Astrocyte (in vitro differentiated cells and primary cell): Measurements from ENCODE around the gene PRIMA1. TPM values are rescaled to one million over a fixed set of nuclear protein-coding genes. Genes with fewer than 3 reads are reported as not detected.

Experiments used
- DNase-seq: peaks from one replicate; pipeline ENCODE4 v3.0.0-alpha.2; 2010; ENCODE audit warnings: low read depth
- FAIRE-seq: peaks from 2 replicates; lab custom pipeline; 2011; peaks lifted over from hg19 to GRCh38; lab: Jason Lieb, UNC
- H2AFZ ChIP-seq: 2 replicates; pipeline ENCODE4 v1.6.0; 2012; ENCODE audit warnings: low read depth, low read length, inconsistent platforms
- H3K27ac ChIP-seq: 2 replicates; pipeline ENCODE4 v1.5.1; 2011; ENCODE audit warnings: low read depth, low read length, inconsistent platforms
- H3K27me3 ChIP-seq: 2 replicates; pipeline ENCODE4 v1.6.0; 2011; ENCODE audit warnings: low read length, inconsistent platforms; ENCODE audit not compliant: insufficient read depth
- H3K36me3 ChIP-seq: 2 replicates; pipeline ENCODE4 v1.5.1; 2011; ENCODE audit warnings: low read length, inconsistent platforms; ENCODE audit not compliant: insufficient read depth
- H3K4me1 ChIP-seq: 2 replicates; pipeline ENCODE4 v1.5.1; 2011; ENCODE audit warnings: low read length, inconsistent platforms; ENCODE audit not compliant: insufficient read depth
- H3K4me2 ChIP-seq: 2 replicates; pipeline ENCODE4 v1.6.0; 2012; ENCODE audit warnings: low read length, inconsistent platforms
- H3K4me3 ChIP-seq: 2 replicates; pipeline ENCODE4 v1.5.1; 2011; ENCODE audit warnings: low read depth, mild to moderate bottlenecking, low read length, inconsistent platforms; ENCODE audit not compliant: insufficient read depth
- H3K79me2 ChIP-seq: 2 replicates; pipeline ENCODE4 v1.6.0; 2012; ENCODE audit warnings: mild to moderate bottlenecking, low read length, inconsistent platforms; ENCODE audit not compliant: insufficient read depth
- H3K9ac ChIP-seq: 2 replicates; pipeline ENCODE4 v1.6.0; 2012; ENCODE audit warnings: mild to moderate bottlenecking, low read length, inconsistent platforms
- H3K9me3 ChIP-seq: 2 replicates; pipeline ENCODE4 v1.5.1; 2012; ENCODE audit warnings: low read depth, mild to moderate bottlenecking, low read length, inconsistent platforms; ENCODE audit not compliant: insufficient read depth
- H4K20me1 ChIP-seq: 2 replicates; pipeline ENCODE4 v1.6.0; 2012; ENCODE audit warnings: low read length, inconsistent platforms; ENCODE audit not compliant: insufficient read depth
- H3K27ac Mint-ChIP-seq: one replicate; pipeline ENCODE4 v1.8.0; 2021; ENCODE audit warnings: mild to moderate bottlenecking, mixed read lengths; ENCODE audit not compliant: unreplicated experiment
- H3K27me3 Mint-ChIP-seq: one replicate; pipeline ENCODE4 v1.8.0; 2021; ENCODE audit warnings: low read depth, mixed read lengths; ENCODE audit not compliant: unreplicated experiment
- H3K36me3 Mint-ChIP-seq: one replicate; pipeline ENCODE4 v1.8.0; 2021; ENCODE audit warnings: low read depth, mixed read lengths; ENCODE audit not compliant: unreplicated experiment
- H3K4me1 Mint-ChIP-seq: one replicate; pipeline ENCODE4 v1.8.0; 2021; ENCODE audit warnings: low read depth, mixed read lengths; ENCODE audit not compliant: unreplicated experiment
- H3K4me3 Mint-ChIP-seq: one replicate; pipeline ENCODE4 v1.8.0; 2021; ENCODE audit warnings: mild to moderate bottlenecking, moderate library complexity, mixed read lengths; ENCODE audit not compliant: unreplicated experiment
- H3K9me3 Mint-ChIP-seq: one replicate; pipeline ENCODE4 v1.8.0; 2021; ENCODE audit warnings: mild to moderate bottlenecking, mixed read lengths; ENCODE audit not compliant: unreplicated experiment
- EZH2 ChIP-seq: IDR thresholded peaks from 2 replicates; pipeline ENCODE4 v1.6.1; 2012; ENCODE audit warnings: mild to moderate bottlenecking, low read length, inconsistent platforms; ENCODE audit not compliant: insufficient read depth
- total RNA-seq: library from RNA; stranded (reverse); gene quantifications from 2 replicates; pipeline ENCODE4 v1.2.1, GENCODE V29; 2021
- TF ChIP-seq, protein P1 (sequence below): IDR thresholded peaks from 2 replicates; pipeline ENCODE4 v1.5.1; 2011; ENCODE audit warnings: low read depth, mild to moderate bottlenecking, inconsistent platforms, low read length, moderate library complexity; ENCODE audit not compliant: insufficient read depth

The PRIMA1 gene
- total RNA-seq, 1 donor from 2014 or later, result not detected

DNA sequence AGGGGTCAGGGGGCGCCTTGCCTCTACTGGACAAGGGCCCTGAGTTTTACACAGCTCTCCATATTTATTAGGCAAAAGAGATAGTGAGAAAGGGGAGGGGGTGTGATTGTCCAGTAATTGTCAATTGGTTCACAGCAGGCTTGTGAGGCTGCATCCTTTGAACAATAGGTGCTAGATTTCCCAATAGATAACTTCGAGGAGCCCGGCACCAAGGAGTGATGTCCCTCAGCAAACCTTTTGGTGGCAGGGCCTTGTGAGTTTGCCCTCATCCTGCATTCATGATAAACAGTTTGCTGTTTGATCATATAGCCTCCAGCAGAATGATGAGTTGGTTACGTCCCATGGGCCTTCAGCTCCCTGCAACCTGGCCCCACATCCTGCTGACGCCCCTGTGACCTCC is 2.7 kb upstream of the PRIMA1 start:
- FAIRE-seq, result no peak
- H3K9ac ChIP-seq, result no peak overlapping the region
- H3K27me3 Mint-ChIP-seq, result peaks cover 67% of the 10 kb centered on the region

DNA sequence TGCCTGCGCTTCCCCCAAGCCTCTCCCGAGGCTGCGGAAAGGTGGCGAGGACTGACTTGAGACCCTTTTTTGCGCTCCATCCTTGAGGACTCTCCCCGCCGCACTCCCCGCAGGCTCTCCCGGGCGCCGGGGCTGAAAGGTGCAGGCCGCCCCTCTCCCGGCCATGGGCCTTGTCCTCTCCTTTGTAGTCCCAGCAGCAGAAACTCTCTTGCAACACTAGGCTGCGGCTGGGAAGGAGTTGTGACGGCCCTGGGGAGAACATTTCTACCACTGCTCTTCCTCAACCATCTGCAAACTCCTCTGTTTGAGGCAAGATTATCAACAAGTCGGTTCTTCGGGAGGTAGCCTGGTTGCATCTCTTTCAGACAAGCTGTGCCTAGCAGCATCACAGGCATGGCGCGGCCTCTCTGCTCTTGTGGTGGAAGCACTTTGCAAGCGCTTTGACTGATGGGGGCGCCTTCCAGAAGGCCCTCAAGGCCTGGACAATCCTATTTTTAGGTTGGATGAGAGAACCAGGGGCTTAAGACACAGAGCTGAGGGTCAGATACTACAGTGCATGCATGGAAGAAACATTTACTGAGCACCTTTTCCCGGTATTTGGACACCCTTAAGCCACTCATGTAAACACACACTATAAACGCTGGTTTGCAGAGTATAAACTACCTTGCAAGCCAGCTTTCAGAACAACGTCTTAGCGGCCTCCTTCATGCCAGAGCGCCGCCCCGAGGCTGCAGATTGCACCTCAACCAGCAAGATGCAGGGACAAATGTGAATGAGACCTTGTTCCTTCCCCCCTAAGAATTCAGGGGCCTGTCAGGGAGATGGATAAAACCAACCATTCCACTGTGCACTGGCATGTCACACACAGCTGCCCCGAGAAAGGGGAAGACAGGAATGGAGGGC is 1.2 kb upstream of the PRIMA1 start:
- Mint-ChIP-seq H3K4me3 (peak overlapping the region; percentile 74), H3K27ac (no peak overlapping the region), H3K36me3 (no peaks in the 10 kb centered on the region), H3K9me3 (peaks cover 2% of the 10 kb centered on the region), H3K4me1 (peaks cover 5% of the 10 kb centered on the region), H3K27me3 (peaks cover 77% of the 10 kb centered on the region)
- no peaks in the 10 kb centered on the region for H4K20me1 ChIP-seq
- DNase-seq, result no peak
- no peak overlapping the region for H3K9ac ChIP-seq
- H3K27me3 ChIP-seq, result peaks cover 13% of the 10 kb centered on the region
- no peak overlapping the region for H3K27ac ChIP-seq
- no peaks in the 10 kb centered on the region for H3K36me3 ChIP-seq
- H3K4me3 ChIP-seq, result no peak overlapping the region
- no peak for FAIRE-seq
- H3K9me3 ChIP-seq, result no peaks in the 10 kb centered on the region
- no peaks in the 10 kb centered on the region for H3K79me2 ChIP-seq
- no peak overlapping the region for H2AFZ ChIP-seq
- no peaks in the 10 kb centered on the region for H3K4me1 ChIP-seq
- peak overlapping the region; percentile 46 for H3K4me2 ChIP-seq
- no peak for TF ChIP-seq EZH2
- TF ChIP-seq, protein P1, sequence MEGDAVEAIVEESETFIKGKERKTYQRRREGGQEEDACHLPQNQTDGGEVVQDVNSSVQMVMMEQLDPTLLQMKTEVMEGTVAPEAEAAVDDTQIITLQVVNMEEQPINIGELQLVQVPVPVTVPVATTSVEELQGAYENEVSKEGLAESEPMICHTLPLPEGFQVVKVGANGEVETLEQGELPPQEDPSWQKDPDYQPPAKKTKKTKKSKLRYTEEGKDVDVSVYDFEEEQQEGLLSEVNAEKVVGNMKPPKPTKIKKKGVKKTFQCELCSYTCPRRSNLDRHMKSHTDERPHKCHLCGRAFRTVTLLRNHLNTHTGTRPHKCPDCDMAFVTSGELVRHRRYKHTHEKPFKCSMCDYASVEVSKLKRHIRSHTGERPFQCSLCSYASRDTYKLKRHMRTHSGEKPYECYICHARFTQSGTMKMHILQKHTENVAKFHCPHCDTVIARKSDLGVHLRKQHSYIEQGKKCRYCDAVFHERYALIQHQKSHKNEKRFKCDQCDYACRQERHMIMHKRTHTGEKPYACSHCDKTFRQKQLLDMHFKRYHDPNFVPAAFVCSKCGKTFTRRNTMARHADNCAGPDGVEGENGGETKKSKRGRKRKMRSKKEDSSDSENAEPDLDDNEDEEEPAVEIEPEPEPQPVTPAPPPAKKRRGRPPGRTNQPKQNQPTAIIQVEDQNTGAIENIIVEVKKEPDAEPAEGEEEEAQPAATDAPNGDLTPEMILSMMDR, result no peak

More for the DNA sequence above, 2.7 kb upstream of the PRIMA1 start:
- H3K9me3 Mint-ChIP-seq, result peaks cover 2% of the 10 kb centered on the region
- Histone ChIP-seq H4K20me1 (no peaks in the 10 kb centered on the region), H3K79me2 (no peaks in the 10 kb centered on the region), H3K4me1 (no peaks in the 10 kb centered on the region), H2AFZ (no peak overlapping the region), H3K27ac (no peak overlapping the region), H3K27me3 (peaks cover 13% of the 10 kb centered on the region), H3K36me3 (no peaks in the 10 kb centered on the region), H3K4me2 (no peak overlapping the region), H3K9me3 (no peaks in the 10 kb centered on the region), H3K4me3 (no peak overlapping the region)
- no peak overlapping the region for H3K4me3 Mint-ChIP-seq
- H3K27ac Mint-ChIP-seq, result no peak overlapping the region
- H3K36me3 Mint-ChIP-seq, result no peaks in the 10 kb centered on the region
- TF ChIP-seq EZH2, result no peak
- TF ChIP-seq, protein P1, result no peak
- peaks cover 5% of the 10 kb centered on the region for H3K4me1 Mint-ChIP-seq
- no peak for DNase-seq
